GM12875 (cell line): ENCODE results near the gene MCTS1.
A peak's percentile ranks its signal among the peaks of the same experiment; 100 is the strongest.
"Not testable (repeated sequence)": the region's sequence is repeated elsewhere in the genome, so short reads cannot be mapped to it uniquely, and the experiment has no call there.

Experiments
- H3K4me3 ChIP-seq: one replicate; pipeline ENCODE4 v1.5.1; 2011; ENCODE audit warnings: low read depth, low read length, control low read depth
- TF ChIP-seq, protein P1 (sequence below): IDR thresholded peaks from 2 replicates; pipeline ENCODE4 v1.5.1; 2011; ENCODE audit warnings: low read depth, mild to moderate bottlenecking, control low read depth, inconsistent platforms, low read length, moderate library complexity, borderline replicate concordance; ENCODE audit not compliant: insufficient read depth

The MCTS1 gene

DNA sequence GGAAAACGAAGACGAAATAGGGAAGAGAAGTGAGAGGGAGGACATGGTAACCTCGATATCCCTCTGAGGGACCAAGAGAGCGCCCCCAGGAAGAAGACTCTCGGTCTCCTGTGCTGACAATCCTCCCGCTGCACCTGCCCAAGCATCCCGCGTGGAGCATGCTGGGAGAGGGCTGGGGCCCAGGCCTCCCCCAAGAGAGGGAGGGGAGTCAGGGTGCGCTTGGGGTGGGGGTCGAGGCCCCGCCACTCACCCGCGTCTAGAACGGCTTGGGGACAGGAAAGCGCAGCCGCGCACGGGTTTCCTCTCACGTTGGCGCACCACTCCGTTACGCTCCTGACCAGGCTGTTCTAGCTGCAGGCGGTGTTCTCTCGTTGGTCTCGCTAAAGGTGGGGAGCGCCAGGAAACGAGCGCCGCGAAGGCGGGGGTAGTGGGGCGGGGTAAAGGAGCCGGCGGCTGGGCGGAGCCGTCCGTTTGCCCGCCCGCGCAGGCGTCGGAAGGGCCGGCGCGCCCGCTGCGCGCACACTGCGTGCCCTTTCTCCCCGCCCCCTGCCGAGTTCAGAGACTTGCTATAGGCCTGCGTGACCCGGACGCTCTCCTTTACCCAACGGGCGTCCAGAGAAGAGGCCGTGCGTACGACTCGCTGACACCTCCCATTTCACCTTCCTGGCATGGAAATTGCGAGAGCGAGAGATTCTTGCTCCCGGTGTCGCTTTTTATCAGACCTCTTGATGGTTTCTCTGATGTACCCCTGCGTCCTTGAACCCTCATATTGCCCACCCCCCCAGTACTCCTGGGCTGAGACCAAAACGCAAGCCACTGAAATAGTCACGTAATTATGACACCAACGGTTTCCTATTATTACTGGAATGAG lies 26.0 kb downstream of the MCTS1 start, which contains the start of gene C1GALT1C1:
C1GALT1C1 (minus strand) TSS at position 388 of the 871 bp plus-strand sequence. CDS start 2,888 bp downstream, outside the sequence.
- TF ChIP-seq, protein P1, sequence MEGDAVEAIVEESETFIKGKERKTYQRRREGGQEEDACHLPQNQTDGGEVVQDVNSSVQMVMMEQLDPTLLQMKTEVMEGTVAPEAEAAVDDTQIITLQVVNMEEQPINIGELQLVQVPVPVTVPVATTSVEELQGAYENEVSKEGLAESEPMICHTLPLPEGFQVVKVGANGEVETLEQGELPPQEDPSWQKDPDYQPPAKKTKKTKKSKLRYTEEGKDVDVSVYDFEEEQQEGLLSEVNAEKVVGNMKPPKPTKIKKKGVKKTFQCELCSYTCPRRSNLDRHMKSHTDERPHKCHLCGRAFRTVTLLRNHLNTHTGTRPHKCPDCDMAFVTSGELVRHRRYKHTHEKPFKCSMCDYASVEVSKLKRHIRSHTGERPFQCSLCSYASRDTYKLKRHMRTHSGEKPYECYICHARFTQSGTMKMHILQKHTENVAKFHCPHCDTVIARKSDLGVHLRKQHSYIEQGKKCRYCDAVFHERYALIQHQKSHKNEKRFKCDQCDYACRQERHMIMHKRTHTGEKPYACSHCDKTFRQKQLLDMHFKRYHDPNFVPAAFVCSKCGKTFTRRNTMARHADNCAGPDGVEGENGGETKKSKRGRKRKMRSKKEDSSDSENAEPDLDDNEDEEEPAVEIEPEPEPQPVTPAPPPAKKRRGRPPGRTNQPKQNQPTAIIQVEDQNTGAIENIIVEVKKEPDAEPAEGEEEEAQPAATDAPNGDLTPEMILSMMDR: no peak
- H3K4me3 ChIP-seq: peak within 1 kb of the TSS; percentile 70

DNA sequence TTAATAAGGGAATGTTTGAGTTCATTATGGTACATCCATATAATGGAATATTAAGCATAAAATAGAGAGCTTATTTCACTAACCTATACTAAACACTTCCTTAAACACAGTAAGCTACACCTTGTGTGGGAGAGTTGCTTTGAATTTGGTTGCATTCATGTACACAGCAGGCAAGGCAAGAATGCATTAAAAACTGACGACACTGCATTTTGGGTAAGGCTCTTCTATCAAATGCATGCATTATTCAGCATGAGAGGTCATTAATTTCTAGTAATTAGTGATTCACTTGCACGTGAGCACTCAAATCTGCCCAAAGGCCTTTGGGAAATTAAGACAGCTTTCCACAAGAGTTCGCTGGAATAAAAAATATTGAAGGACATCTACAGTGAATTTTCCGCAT lies 34.7 kb downstream of the MCTS1 start:
- no peak overlapping the region for H3K4me3 ChIP-seq
- TF ChIP-seq, protein P1: no peak

DNA sequence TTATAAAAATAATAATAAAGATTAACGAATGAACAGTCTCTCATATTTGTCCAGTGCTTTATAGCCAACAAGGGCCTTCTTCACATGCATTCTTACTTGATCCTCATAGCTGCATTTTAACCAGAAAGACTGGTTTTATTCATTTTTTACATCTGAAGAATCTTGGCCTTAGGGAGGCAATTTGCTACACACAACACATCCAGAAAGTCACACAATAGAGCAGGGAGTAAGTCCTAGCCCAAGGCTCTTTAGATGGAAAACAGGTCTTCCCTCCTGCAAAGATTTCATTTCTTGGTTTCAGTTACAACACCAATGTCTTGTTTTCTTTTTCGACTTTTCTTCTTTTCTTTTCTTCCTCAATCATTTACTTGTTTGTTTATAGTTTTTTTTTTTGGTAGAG lies 39.0 kb downstream of the MCTS1 start:
- TF ChIP-seq, protein P1: no peak
- no peak overlapping the region for H3K4me3 ChIP-seq

DNA sequence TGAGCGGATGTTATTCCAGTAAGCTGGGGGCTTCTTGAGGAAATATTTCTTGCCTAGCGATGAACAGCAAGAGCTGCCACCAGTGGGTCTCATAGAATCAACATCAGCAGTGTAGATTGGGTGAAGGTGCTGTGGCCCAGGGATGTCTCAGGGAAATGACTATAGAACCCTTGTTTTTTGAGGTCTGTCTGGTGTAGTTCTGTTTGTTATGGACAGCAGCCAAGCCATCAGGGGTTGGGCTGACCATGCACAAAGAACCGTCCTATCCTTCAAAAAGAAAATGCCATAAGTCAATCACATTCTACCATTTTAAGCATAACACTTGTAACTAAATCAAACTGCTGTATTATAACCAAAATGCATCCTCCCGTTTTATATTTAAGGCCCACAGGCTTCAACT lies 43.2 kb downstream of the MCTS1 start:
- no peak overlapping the region for H3K4me3 ChIP-seq
- TF ChIP-seq, protein P1: no peak

DNA sequence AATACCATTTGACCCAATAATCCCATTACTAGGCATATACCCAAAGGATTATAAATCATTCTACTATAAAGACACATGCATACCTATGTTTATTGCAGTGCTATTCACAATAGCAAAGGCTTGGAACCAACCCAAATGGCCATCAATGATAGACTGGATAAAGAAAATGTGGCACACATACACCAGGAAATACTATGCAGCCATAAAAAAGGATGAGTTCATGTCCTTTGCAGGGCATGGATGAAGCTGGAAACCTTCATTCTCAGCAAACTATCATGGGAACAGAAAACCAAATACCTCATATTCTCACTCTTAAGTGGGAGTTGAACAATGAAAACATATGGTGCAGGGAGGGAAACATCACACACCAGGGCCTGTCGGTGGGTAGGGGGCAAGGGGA lies 48.4 kb downstream of the MCTS1 start:
- not testable (repeated sequence) for H3K4me3 ChIP-seq

DNA sequence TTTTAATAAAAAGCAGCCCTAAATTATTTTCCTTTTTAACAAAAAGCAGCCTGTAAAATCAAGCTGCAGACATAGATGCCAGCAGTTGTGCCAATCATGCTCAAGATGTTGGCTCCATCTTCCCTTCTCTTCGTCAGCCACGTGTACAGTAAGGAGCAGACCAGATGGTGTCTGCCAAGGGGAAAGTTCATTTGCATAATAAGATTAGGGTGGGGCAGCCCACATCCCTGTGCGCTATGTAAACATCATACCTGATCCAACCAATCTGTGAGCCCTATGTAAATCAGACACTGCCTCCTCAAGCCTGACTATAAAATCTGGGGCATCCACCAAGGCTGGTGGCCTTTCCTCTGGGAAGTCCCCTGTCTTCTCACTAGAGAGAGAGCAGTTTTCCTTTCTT lies 49.1 kb downstream of the MCTS1 start:
- TF ChIP-seq, protein P1: no peak
- H3K4me3 ChIP-seq: no peak overlapping the region

DNA sequence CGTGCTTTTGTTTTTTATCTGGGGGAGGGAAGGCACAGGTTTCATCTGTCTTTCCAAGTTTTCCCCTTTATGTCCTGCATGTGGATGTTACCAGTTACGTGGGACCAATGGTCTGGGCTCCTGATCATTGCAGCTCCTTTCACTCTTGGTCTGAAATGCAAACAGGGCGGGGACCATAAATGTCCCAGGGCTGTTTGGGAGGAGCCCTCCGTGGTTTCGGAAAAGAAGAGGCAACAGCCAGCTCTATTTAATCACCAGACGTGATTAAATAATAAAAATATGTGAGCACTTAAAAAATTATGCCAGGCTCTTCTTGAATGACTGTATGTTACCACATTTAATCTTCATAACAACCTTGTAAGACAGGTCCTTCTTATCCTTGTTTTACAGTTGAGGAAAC lies 56.7 kb downstream of the MCTS1 start:
- TF ChIP-seq, protein P1: no peak
- no peak overlapping the region for H3K4me3 ChIP-seq
